HepG2 (cell line): ENCODE results near the gene RPL35A.

ENCODE experiments used
- CBFB ChIP-seq: sonication (generic); formaldehyde crosslinking; IDR thresholded peaks from 2 replicates; pipeline ENCODE4 v1.4.0; 2020; ENCODE audit warnings: missing genetic modification reagents
- CTCF ChIP-seq: sonication (generic); formaldehyde crosslinking; IDR thresholded peaks from 2 replicates; pipeline ENCODE4 v1.5.0; 2020; ENCODE audit warnings: mild to moderate bottlenecking, missing genetic modification reagents, moderate library complexity
- JUND ChIP-seq: sonication (generic); formaldehyde crosslinking; IDR thresholded peaks from 2 replicates; pipeline ENCODE4 v1.8.0; 2022; ENCODE audit warnings: mild to moderate bottlenecking, missing genetic modification reagents
- MAFG ChIP-seq: sonication (generic); formaldehyde crosslinking; IDR thresholded peaks from 2 replicates; pipeline ENCODE4 v1.5.1; 2020; ENCODE audit warnings: mild to moderate bottlenecking, missing genetic modification reagents
- RELA ChIP-seq: sonication (generic); formaldehyde crosslinking; IDR thresholded peaks from 2 replicates; pipeline ENCODE4 v1.4.0; 2020; ENCODE audit warnings: missing genetic modification reagents
- SMC3 ChIP-seq: IDR thresholded peaks from 2 replicates; pipeline ENCODE4 v1.6.1; 2011; ENCODE audit warnings: low read length, improper control_type of control experiment
- TFDP2 ChIP-seq: sonication (generic); formaldehyde crosslinking; IDR thresholded peaks from 2 replicates; pipeline ENCODE4 v1.4.0; 2020; ENCODE audit warnings: missing genetic modification reagents
- ZNF782 ChIP-seq: sonication (generic); formaldehyde crosslinking; IDR thresholded peaks from 2 replicates; pipeline ENCODE4 v1.4.0; 2020; ENCODE audit warnings: missing genetic modification reagents, mild to moderate bottlenecking, borderline replicate concordance
- ZNF891 ChIP-seq: sonication (generic); formaldehyde crosslinking; IDR thresholded peaks from 2 replicates; pipeline ENCODE4 v1.5.0; 2020; ENCODE audit warnings: mild to moderate bottlenecking, missing genetic modification reagents

GRCh38 chr3:197913641-197914380 lies 36.2 kb upstream of the RPL35A start:
- TF ChIP-seq CTCF (CRISPR knock-in tag) (no peak), ZNF782 (CRISPR knock-in tag) (no peak), RELA (CRISPR knock-in tag) (no peak), CBFB (no peak), JUND (CRISPR knock-in tag) (no peak), MAFG (CRISPR knock-in tag) (no peak), SMC3 (no peak), ZNF891 (no peak), TFDP2 (no peak)
